Measurements from ENCODE around the gene SHISAL2B. TPM values are rescaled to one million over a fixed set of nuclear protein-coding genes. Genes with fewer than 3 reads are reported as not detected.

The SHISAL2B gene
- total and polyA plus RNA-seq, 2 donors (not counting 3 experiments of a cell fraction or from before 2014, with no cell fraction given), result not detected

DNA sequence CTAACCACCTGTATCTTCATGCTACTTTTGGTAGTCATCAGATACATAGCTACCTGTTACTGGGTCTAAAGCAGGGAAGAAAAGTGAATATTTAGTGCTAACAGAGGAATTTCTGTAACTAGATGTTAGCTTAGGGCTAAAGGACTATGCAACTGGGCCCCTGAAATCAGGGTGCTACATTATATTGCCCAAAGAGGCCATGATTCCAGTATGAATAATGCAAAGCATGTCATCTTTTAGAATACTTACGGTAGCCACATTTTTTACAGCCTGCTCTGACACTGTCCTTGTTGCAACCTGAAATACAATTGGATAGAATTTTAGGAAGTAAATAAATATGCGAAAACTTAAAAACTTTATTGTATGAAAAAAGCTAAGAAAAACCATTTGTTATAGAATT is 63.8 kb downstream of the SHISAL2B start:
- no TSS peak for BruUV-seq (replicated peaks)

DNA sequence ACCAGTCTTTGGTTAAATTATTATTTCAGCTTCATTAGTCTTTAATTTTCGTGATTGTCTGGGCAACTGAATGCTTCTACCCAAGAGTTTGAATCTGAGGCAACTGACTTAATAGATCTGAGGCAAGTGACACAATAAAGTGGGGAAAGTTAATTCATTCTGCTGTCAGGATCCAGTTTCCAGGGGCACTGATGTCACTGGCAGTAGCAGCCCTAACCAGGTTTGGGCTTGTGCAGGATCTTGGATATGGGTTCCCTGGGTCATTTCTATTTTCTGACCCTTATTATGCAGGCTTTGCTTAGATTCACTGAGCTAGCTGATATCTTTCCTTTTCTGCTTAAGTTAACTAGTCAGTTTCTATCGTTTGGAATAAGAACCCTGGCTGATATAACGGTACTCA is 68.6 kb downstream of the SHISAL2B start:
- CTCF ChIA-PET, result interaction anchor here (2.6 kb wide), 1 partner anchor 9 kb away, joined by 9 read pairs; the partner anchor contains the start of genes CWC27 and SREK1IP1
- H3K27ac ChIP-seq (ENCODE audit: insufficient read depth, low read depth, low read length), result no peak overlapping the region
- FAIRE-seq (peak; percentile 42), DNase-seq (ENCODE audit: low read depth, low spot score) (no peak)
- POLR2A ChIA-PET, result no interaction called here
- TF ChIP-seq POLR2A (IDR thresholded peaks at IDR 0.05; ENCODE audit: low read depth, low read length) (no peak), POLR2AphosphoS5 (IDR thresholded peaks at IDR 0.05; ENCODE audit: insufficient read depth, low read depth, low read length) (no peak), EZH2 (IDR thresholded peaks at IDR 0.05; ENCODE audit: borderline replicate concordance, low read depth, low read length, severe bottlenecking) (no peak), MYC (IDR thresholded peaks at IDR 0.05; ENCODE audit: low read depth, low read length) (no peak), GATA2 (IDR thresholded peaks at IDR 0.05; ENCODE audit: insufficient read depth, insufficient read length, low read depth, low read length) (no peak)
- TF ChIP-seq, protein P1, sequence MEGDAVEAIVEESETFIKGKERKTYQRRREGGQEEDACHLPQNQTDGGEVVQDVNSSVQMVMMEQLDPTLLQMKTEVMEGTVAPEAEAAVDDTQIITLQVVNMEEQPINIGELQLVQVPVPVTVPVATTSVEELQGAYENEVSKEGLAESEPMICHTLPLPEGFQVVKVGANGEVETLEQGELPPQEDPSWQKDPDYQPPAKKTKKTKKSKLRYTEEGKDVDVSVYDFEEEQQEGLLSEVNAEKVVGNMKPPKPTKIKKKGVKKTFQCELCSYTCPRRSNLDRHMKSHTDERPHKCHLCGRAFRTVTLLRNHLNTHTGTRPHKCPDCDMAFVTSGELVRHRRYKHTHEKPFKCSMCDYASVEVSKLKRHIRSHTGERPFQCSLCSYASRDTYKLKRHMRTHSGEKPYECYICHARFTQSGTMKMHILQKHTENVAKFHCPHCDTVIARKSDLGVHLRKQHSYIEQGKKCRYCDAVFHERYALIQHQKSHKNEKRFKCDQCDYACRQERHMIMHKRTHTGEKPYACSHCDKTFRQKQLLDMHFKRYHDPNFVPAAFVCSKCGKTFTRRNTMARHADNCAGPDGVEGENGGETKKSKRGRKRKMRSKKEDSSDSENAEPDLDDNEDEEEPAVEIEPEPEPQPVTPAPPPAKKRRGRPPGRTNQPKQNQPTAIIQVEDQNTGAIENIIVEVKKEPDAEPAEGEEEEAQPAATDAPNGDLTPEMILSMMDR (IDR thresholded peaks at IDR 0.05; ENCODE audit: extremely low read depth in 1 of 2, insufficient read depth in 1 of 2, low read depth in 1 of 2, low read length in 2 of 2), result no peak
- no peaks in the 10 kb centered on the region for H3K36me3 ChIP-seq (ENCODE audit: control insufficient read depth in 2 of 2, extremely low read depth in 1 of 2, insufficient read depth in 2 of 2, low read length in 2 of 2)
- H3K9me3 ChIP-seq (replicated peaks; ENCODE audit: control insufficient read depth, insufficient read depth, low read length), result no peaks in the 10 kb centered on the region
- H3K4me2 ChIP-seq (ENCODE audit: insufficient read depth, low read length), result no peak overlapping the region
- H3K9me1 ChIP-seq (replicated peaks; ENCODE audit: control insufficient read depth, extremely low read depth, insufficient read depth, low read length), result no peaks in the 10 kb centered on the region
- dilution Hi-C loops (cut with MboI; ENCODE audit: extremely low pct_ligation_motif_present, low sequenced_read_pairs) (no loop called here), intact Hi-C loops (cut with micrococcal nuclease) (no loop called here)
- H3K4me1 ChIP-seq (ENCODE audit: control insufficient read depth, extremely low read depth, insufficient read depth, low read length), result peaks cover 2% of the 10 kb centered on the region
- no TSS peak for BruUV-seq (replicated peaks)
- no peak overlapping the region for H3K4me3 ChIP-seq (replicated peaks in 1 of 3; ENCODE audit: insufficient read depth in 1 of 3, low read depth in 1 of 3, low read length in 3 of 3)
- H3K27me3 ChIP-seq (ENCODE audit: control insufficient read depth in 2 of 2, insufficient read depth in 2 of 2, low read length in 2 of 2), result no peaks in the 10 kb centered on the region
- H3K9ac ChIP-seq (replicated peaks; ENCODE audit: extremely low read depth, insufficient read depth, low read length), result no peak overlapping the region
- H2AFZ ChIP-seq (ENCODE audit: low read depth, low read length), result no peak overlapping the region
- peaks cover 12% of the 10 kb centered on the region for H4K20me1 ChIP-seq (replicated peaks; ENCODE audit: control insufficient read depth, extremely low read depth, insufficient read depth, low read length)
- peaks cover 61% of the 10 kb centered on the region for H3K79me2 ChIP-seq (ENCODE audit: control insufficient read depth, insufficient read depth, low read length)

More for the DNA sequence above, 63.8 kb downstream of the SHISAL2B start:
- no peak overlapping the region for H2AFZ ChIP-seq (ENCODE audit: low read depth, low read length)
- H3K27me3 ChIP-seq (ENCODE audit: control insufficient read depth in 2 of 2, insufficient read depth in 2 of 2, low read length in 2 of 2), result no peaks in the 10 kb centered on the region
- no peaks in the 10 kb centered on the region for H3K9me1 ChIP-seq (replicated peaks; ENCODE audit: control insufficient read depth, extremely low read depth, insufficient read depth, low read length)
- H3K27ac ChIP-seq (ENCODE audit: insufficient read depth, low read depth, low read length), result no peak overlapping the region
- POLR2A ChIA-PET, result no interaction called here
- FAIRE-seq (no peak), DNase-seq (ENCODE audit: low read depth, low spot score) (no peak)
- no peaks in the 10 kb centered on the region for H3K36me3 ChIP-seq (ENCODE audit: control insufficient read depth in 2 of 2, extremely low read depth in 1 of 2, insufficient read depth in 2 of 2, low read length in 2 of 2)
- intact Hi-C loops (cut with micrococcal nuclease) (no loop called here), dilution Hi-C loops (cut with MboI; ENCODE audit: extremely low pct_ligation_motif_present, low sequenced_read_pairs) (no loop called here)
- peaks cover 29% of the 10 kb centered on the region for H3K79me2 ChIP-seq (ENCODE audit: control insufficient read depth, insufficient read depth, low read length)
- H3K4me2 ChIP-seq (ENCODE audit: insufficient read depth, low read length), result no peak overlapping the region
- no peak overlapping the region for H3K4me3 ChIP-seq (replicated peaks in 1 of 3; ENCODE audit: insufficient read depth in 1 of 3, low read depth in 1 of 3, low read length in 3 of 3)
- CTCF ChIA-PET, result no interaction called here
- H3K4me1 ChIP-seq (ENCODE audit: control insufficient read depth, extremely low read depth, insufficient read depth, low read length), result no peaks in the 10 kb centered on the region
- TF ChIP-seq, protein P1 (IDR thresholded peaks at IDR 0.05; ENCODE audit: extremely low read depth in 1 of 2, insufficient read depth in 1 of 2, low read depth in 1 of 2, low read length in 2 of 2), result no peak
- TF ChIP-seq POLR2A (IDR thresholded peaks at IDR 0.05; ENCODE audit: low read depth, low read length), result no peak
- no peak for TF ChIP-seq FOS (IDR thresholded peaks at IDR 0.05; ENCODE audit: borderline replicate concordance, insufficient read depth, low read length)
- no peak for TF ChIP-seq JUN (IDR thresholded peaks at IDR 0.05; ENCODE audit: borderline replicate concordance, insufficient read depth, insufficient read length, low read depth)
- no peak for TF ChIP-seq GATA2 (IDR thresholded peaks at IDR 0.05; ENCODE audit: insufficient read depth, insufficient read length, low read depth, low read length)
- no peak for TF ChIP-seq EZH2 (IDR thresholded peaks at IDR 0.05; ENCODE audit: borderline replicate concordance, low read depth, low read length, severe bottlenecking)
- no peak overlapping the region for H3K9ac ChIP-seq (replicated peaks; ENCODE audit: extremely low read depth, insufficient read depth, low read length)
- H3K9me3 ChIP-seq (replicated peaks; ENCODE audit: control insufficient read depth, insufficient read depth, low read length), result no peaks in the 10 kb centered on the region
- peaks cover 2% of the 10 kb centered on the region for H4K20me1 ChIP-seq (replicated peaks; ENCODE audit: control insufficient read depth, extremely low read depth, insufficient read depth, low read length)

All from endothelial cell of umbilical vein (primary cell).